HCT116 (cell line): ENCODE measurements around the gene SUPT20HL2. TPM values are rescaled to one million over a fixed set of nuclear protein-coding genes. Genes with fewer than 3 reads are reported as not detected.

Experiments
- ATAC-seq: fragments of 200-7000 bp; cut with Tn5 transposase; 2 replicates; pipeline ENCODE4 v1.9.1; 2020; ENCODE audit warnings: mild to moderate bottlenecking, moderate library complexity
- BruUV-seq: library from RNA; stranded (reverse); fragments of 400-500 nt; replicated peaks from 2 replicates; lab custom pipeline; 2021; lab: Mats Ljungman, UMichigan
- CTCF ChIA-PET: fragments of 300-600 bp; sonication (Branson Sonifier 250); formaldehyde crosslinking; loops from one replicate; lab custom pipeline; 2021; ENCODE audit warnings: antibody characterized with exemption; lab: Charles Lee
- POLR2A ChIA-PET: fragments of 300-600, 350-600 bp; sonication (Branson Sonifier 250); formaldehyde crosslinking; loops from one replicate; lab custom pipeline; 2021; ENCODE audit warnings: antibody characterized with exemption; lab: Charles Lee
- RAD21 ChIA-PET, 2 experiments: fragments of 300-600 bp; sonication (Branson Sonifier 250); formaldehyde crosslinking; loops; one replicate each; lab custom pipeline; 2023; ENCODE audit warnings: low total read pairs in 2 of 2; ENCODE audit not compliant: uncharacterized antibody in 2 of 2, unreplicated experiment in 2 of 2, low non-redundant PET in 1 of 2; lab: Charles Lee
- DNase-seq: peaks from one replicate; pipeline ENCODE4 v3.0.0-alpha.2; 2010; ENCODE audit warnings: low read depth, low spot score
- H2AFZ ChIP-seq: fragments of 200-600 bp; shearing (Covaris generic), sonication (generic); 2 replicates; pipeline ENCODE4 v1.6.1; 2017; ENCODE audit warnings: low read depth, mixed run types, mixed read lengths, antibody characterized with exemption, low read length; ENCODE audit not compliant: poor library complexity, severe bottlenecking
- H3K27ac ChIP-seq: 2 replicates; pipeline ENCODE4 v1.5.1; 2012; ENCODE audit warnings: low read depth, low read length
- H3K27me3 ChIP-seq: fragments of 200-600 bp; sonication (generic); 2 replicates; pipeline ENCODE4 v1.6.1; 2016; ENCODE audit warnings: mixed run types, low read length, mixed read lengths; ENCODE audit not compliant: insufficient read depth
- H3K36me3 ChIP-seq, 2 experiments: fragments of 200-500 bp in 1 of 2; fragments of 200-600 bp in 1 of 2; sonication (Bioruptor generic) in 1 of 2; sonication (generic) in 1 of 2; 2 replicates each; pipeline versions ENCODE4 v1.5.1 to v1.6.1; 2014 to 2016; ENCODE audit warnings: low read length in 2 of 2, inconsistent platforms in 1 of 2, mixed read lengths in 1 of 2, mixed run types in 1 of 2; ENCODE audit not compliant: insufficient read depth in 2 of 2, control insufficient read depth in 1 of 2
- H3K4me1 ChIP-seq, 2 experiments: fragments of 200-600 bp in 1 of 2; sonication (generic) in 1 of 2; 2 replicates each; pipeline versions ENCODE4 v1.5.1 to v1.6.1; 2012 to 2017; ENCODE audit warnings: low read length in 2 of 2, inconsistent platforms in 1 of 2, mild to moderate bottlenecking in 1 of 2, mixed read lengths in 1 of 2, mixed run types in 1 of 2, moderate library complexity in 1 of 2; ENCODE audit not compliant: insufficient read depth in 2 of 2, control insufficient read depth in 1 of 2
- H3K4me2 ChIP-seq: fragments of 200-600 bp; sonication (generic); 2 replicates; pipeline ENCODE4 v1.6.1; 2017; ENCODE audit warnings: mixed run types, low read length, mixed read lengths
- H3K4me3 ChIP-seq, 2 experiments: fragments of 200-600 bp in 1 of 2; sonication (generic) in 1 of 2; replicated peaks in 1 of 2; 2 replicates each; pipeline ENCODE4 v1.5.1; 2011 to 2016; ENCODE audit warnings: low read length in 2 of 2, control low read depth in 1 of 2, low read depth in 1 of 2, mild to moderate bottlenecking in 1 of 2, mixed read lengths in 1 of 2, mixed run types in 1 of 2
- H3K79me2 ChIP-seq: fragments of 200-600 bp; sonication (generic); 2 replicates; pipeline ENCODE4 v1.6.1; 2017; ENCODE audit warnings: mild to moderate bottlenecking, mixed run types, low read length, moderate library complexity, mixed read lengths; ENCODE audit not compliant: insufficient read depth
- H3K9ac ChIP-seq: fragments of 200-600 bp; sonication (generic); 2 replicates; pipeline ENCODE4 v1.6.1; 2016; ENCODE audit warnings: low read length, mixed read lengths
- H3K9me2 ChIP-seq: fragments of 200-600 bp; sonication (generic), shearing (Covaris generic); 2 replicates; pipeline ENCODE4 v1.6.1; 2017; ENCODE audit warnings: mixed run types, mild to moderate bottlenecking, moderate library complexity; ENCODE audit not compliant: insufficient read depth
- H3K9me3 ChIP-seq, 2 experiments: fragments of 200-500 bp in 1 of 2; fragments of 200-600 bp in 1 of 2; sonication (Bioruptor generic) in 1 of 2; sonication (generic) in 1 of 2; 2 replicates each; pipeline ENCODE4 v1.6.1; 2014 to 2017; ENCODE audit warnings: low read length in 2 of 2, mixed read lengths in 2 of 2, inconsistent platforms in 1 of 2, low read depth in 1 of 2, mild to moderate bottlenecking in 1 of 2, mixed run types in 1 of 2, moderate library complexity in 1 of 2; ENCODE audit not compliant: control insufficient read depth in 1 of 2, insufficient read depth in 1 of 2
- H4K20me1 ChIP-seq: fragments of 200-600 bp; sonication (generic), shearing (Covaris generic); 2 replicates; pipeline ENCODE4 v1.6.1; 2017; ENCODE audit warnings: mixed run types, mild to moderate bottlenecking, moderate library complexity; ENCODE audit not compliant: insufficient read depth
- CEBPB ChIP-seq: IDR thresholded peaks from 2 replicates; pipeline ENCODE4 v1.6.1; 2012; ENCODE audit warnings: low read depth
- CTCF ChIP-seq, 3 experiments: fragments of 200-600 bp in 1 of 3; sonication (generic) in 1 of 3; IDR thresholded peaks in 2 of 3; conservative IDR thresholded peaks in 1 of 3; 2 replicates each; pipeline ENCODE4 v1.5.1; 2012 to 2017; ENCODE audit warnings: low read depth in 2 of 3, low read length in 2 of 3, antibody characterized with exemption in 1 of 3, borderline replicate concordance in 1 of 3, control low read depth in 1 of 3, mild to moderate bottlenecking in 1 of 3, mixed read lengths in 1 of 3, mixed run types in 1 of 3, moderate library complexity in 1 of 3; ENCODE audit not compliant: insufficient read depth in 1 of 3
- RAD21 ChIP-seq: IDR thresholded peaks from 2 replicates; pipeline ENCODE4 v1.6.1; 2012; ENCODE audit warnings: low read depth, mild to moderate bottlenecking
- YY1 ChIP-seq: IDR thresholded peaks from 2 replicates; pipeline ENCODE4 v1.6.1; 2011; ENCODE audit warnings: low read length, low read depth, moderate library complexity, mild to moderate bottlenecking; ENCODE audit not compliant: insufficient replicate concordance; ENCODE audit errors: extremely low read depth
- intact Hi-C: fragments of 100-400 bp; cut with micrococcal nuclease; formaldehyde crosslinking; loops from 2 replicates; pipeline ENCODE4 v1.10.0; 2022
- total RNA-seq: library from RNA; stranded (reverse); gene quantifications from one replicate; pipeline ENCODE4 v1.2.1, GENCODE V29; 2021; ENCODE audit not compliant: unreplicated experiment
- TF ChIP-seq, protein P1 (sequence below): IDR thresholded peaks from 2 replicates; pipeline ENCODE4 v1.6.1; 2012; ENCODE audit warnings: low read depth

The SUPT20HL2 gene
- total RNA-seq, 1 experiment from 2014 or later = not detected

GRCh38 chrX:24294619-24295018, 19.2 kb downstream of the SUPT20HL2 start:
- H4K20me1 ChIP-seq = no peaks in the 10 kb centered on the region
- no TSS peak for BruUV-seq
- intact Hi-C loops = no loop called here
- H3K27ac ChIP-seq = no peak overlapping the region
- ChIA-PET RAD21 (interaction anchor here (0.7 to 0.8 kb wide), 2 partner anchors 76 to 77 kb away, joined by 3 read pairs; no protein-coding TSS in a partner anchor), CTCF (no interaction called here), POLR2A (no interaction called here)
- H3K9me3 ChIP-seq = no peaks in the 10 kb centered on the region
- peak; percentile 37; the same call in 1 of the 2 replicates for TF ChIP-seq RAD21
- TF ChIP-seq YY1 = no peak
- TF ChIP-seq, protein P1, sequence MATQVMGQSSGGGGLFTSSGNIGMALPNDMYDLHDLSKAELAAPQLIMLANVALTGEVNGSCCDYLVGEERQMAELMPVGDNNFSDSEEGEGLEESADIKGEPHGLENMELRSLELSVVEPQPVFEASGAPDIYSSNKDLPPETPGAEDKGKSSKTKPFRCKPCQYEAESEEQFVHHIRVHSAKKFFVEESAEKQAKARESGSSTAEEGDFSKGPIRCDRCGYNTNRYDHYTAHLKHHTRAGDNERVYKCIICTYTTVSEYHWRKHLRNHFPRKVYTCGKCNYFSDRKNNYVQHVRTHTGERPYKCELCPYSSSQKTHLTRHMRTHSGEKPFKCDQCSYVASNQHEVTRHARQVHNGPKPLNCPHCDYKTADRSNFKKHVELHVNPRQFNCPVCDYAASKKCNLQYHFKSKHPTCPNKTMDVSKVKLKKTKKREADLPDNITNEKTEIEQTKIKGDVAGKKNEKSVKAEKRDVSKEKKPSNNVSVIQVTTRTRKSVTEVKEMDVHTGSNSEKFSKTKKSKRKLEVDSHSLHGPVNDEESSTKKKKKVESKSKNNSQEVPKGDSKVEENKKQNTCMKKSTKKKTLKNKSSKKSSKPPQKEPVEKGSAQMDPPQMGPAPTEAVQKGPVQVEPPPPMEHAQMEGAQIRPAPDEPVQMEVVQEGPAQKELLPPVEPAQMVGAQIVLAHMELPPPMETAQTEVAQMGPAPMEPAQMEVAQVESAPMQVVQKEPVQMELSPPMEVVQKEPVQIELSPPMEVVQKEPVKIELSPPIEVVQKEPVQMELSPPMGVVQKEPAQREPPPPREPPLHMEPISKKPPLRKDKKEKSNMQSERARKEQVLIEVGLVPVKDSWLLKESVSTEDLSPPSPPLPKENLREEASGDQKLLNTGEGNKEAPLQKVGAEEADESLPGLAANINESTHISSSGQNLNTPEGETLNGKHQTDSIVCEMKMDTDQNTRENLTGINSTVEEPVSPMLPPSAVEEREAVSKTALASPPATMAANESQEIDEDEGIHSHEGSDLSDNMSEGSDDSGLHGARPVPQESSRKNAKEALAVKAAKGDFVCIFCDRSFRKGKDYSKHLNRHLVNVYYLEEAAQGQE = no peak
- TF ChIP-seq CTCF (IDR thresholded peaks at IDR 0.05 in 2 of 3, conservative IDR thresholded peaks at IDR 0.05 in 1 of 3; ENCODE audit: borderline replicate concordance in 1 of 3, insufficient read depth in 1 of 3, low read depth in 2 of 3, low read length in 2 of 3) = peak in 1 of 3 experiments; percentile 24; a peak in 1 of 6 replicates
- no peak for TF ChIP-seq CEBPB
- no peak overlapping the region for H3K4me3 ChIP-seq
- no peak overlapping the region for H3K9ac ChIP-seq
- H3K4me2 ChIP-seq = no peak overlapping the region
- H3K9me2 ChIP-seq = no peaks in the 10 kb centered on the region
- DNase-seq = no peak
- H3K79me2 ChIP-seq = no peaks in the 10 kb centered on the region
- H3K27me3 ChIP-seq = no peaks in the 10 kb centered on the region
- H3K4me1 ChIP-seq = peaks cover 0 to 6% of the 10 kb centered on the region in 2 experiments; a peak in 3 of 4 replicates
- H3K36me3 ChIP-seq = no peaks in the 10 kb centered on the region
- ATAC-seq = peak; percentile 42; the same call in 1 of the 2 replicates
- no peak overlapping the region for H2AFZ ChIP-seq
